Breast epithelium (tissue), 4 donors: Measurements from ENCODE around the gene NFKBIA. TPM values are rescaled to one million over a fixed set of nuclear protein-coding genes. Genes with fewer than 3 reads are reported as not detected.

Source experiments
- DNase-seq, 2 donors: peaks; one replicate each; pipeline ENCODE4 v3.0.0-alpha.2; 2019; ENCODE audit warnings: low spot score in 2 of 2
- H3K27ac ChIP-seq, 2 donors: fragments of 200-600 bp; sonication (generic) in 1 of 2; one replicate each; pipeline ENCODE4 v1.5.1; 2016 to 2019; ENCODE audit warnings: mild to moderate bottlenecking in 1 of 2
- H3K27me3 ChIP-seq, 2 donors: fragments of 200-600 bp; sonication (generic) in 1 of 2; one replicate each; pipeline versions ENCODE4 v1.5.1 to v1.6.0; 2017 to 2019; ENCODE audit warnings: control low read depth in 1 of 2, mild to moderate bottlenecking in 1 of 2
- H3K36me3 ChIP-seq: fragments of 200-600 bp; one replicate; pipeline ENCODE4 v1.5.1; 2019
- H3K4me1 ChIP-seq, 2 donors: fragments of 200-600 bp; sonication (generic); one replicate each; pipeline ENCODE4 v1.5.1; 2016 to 2019; ENCODE audit warnings: control low read depth in 1 of 2
- H3K4me3 ChIP-seq, 3 donors: fragments of 200-600 bp; sonication (generic); 1 replicate in 2 of 3; 2 replicates in 1 of 3; pipeline ENCODE4 v1.5.1; 2016 to 2019; ENCODE audit warnings: mild to moderate bottlenecking in 3 of 3, moderate library complexity in 2 of 3
- H3K9me3 ChIP-seq, 2 donors: fragments of 200-600 bp; sonication (generic) in 1 of 2; one replicate each; pipeline ENCODE4 v1.5.1; 2016 to 2019; ENCODE audit warnings: control low read depth in 1 of 2
- POLR2A ChIP-seq: fragments of 450-650 bp; IDR thresholded peaks from one replicate; pipeline ENCODE4 v1.6.1; 2016; ENCODE audit warnings: antibody characterized with exemption, mild to moderate bottlenecking, moderate library complexity
- POLR2AphosphoS5 ChIP-seq, 3 donors: sonication (generic); formaldehyde crosslinking; IDR thresholded peaks; one replicate each; pipeline ENCODE4 v1.6.1; 2017; ENCODE audit warnings: antibody characterized with exemption in 3 of 3
- intact Hi-C: fragments of 100-400 bp; cut with DNase I; formaldehyde crosslinking; loops from one replicate; pipeline ENCODE4 v1.15.1; 2023; ENCODE audit warnings: low total_unique reads
- total RNA-seq, 3 donors: library from RNA; depleted of rRNA; stranded (reverse); fragments of >200 nt; gene quantifications; one replicate each; pipeline ENCODE4 v1.1.0, GENCODE V29; 2016
- TF ChIP-seq, protein P1 (sequence below), 3 donors: fragments of 450-650 bp; IDR thresholded peaks; one replicate each; pipeline ENCODE4 v1.5.1; 2016 to 2017; ENCODE audit warnings: antibody characterized with exemption in 3 of 3, mild to moderate bottlenecking in 3 of 3, moderate library complexity in 3 of 3

The NFKBIA gene
- total RNA-seq, 3 donors from 2014 or later = 418 to 546 (median 422) TPM

DNA sequence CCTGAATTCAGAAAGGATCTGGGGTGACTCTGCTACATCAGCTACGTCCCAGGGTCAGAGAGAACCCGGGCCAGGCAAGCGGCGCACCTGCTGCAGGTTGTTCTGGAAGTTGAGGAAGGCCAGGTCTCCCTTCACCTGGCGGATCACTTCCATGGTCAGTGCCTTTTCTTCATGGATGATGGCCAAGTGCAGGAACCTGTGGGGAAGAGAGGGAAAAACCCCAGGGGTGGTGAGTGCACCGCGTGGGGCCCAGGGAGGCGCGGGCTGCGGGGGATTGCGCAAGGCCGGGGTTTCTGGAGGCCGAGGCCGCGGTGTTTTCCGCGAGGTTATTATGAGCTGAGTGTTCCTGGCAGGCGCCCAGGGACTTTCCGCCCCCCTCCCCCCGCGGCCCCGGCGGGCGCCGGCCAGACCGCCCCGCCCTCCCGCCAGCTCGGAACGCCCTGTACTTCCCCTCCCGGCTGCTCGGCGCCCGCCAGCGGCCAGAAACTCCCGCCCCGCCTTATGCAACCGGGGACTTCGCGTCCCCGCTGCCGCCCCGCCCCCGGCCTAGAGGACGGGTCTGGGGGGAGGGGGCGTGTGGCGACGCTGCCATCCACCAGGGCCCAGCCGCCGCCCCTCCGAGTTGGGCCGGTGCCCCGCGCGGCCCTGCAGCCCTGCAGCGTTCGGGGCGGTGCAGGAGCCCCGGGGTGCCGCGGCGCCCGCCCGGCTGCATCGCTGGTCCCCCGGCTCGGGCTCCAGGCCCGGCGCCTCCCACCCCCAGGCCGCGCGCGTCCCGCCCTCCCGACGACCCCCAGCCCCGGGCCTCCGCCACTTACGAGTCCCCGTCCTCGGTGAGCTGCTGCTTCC, 723 bp downstream of the NFKBIA start:
- TF ChIP-seq POLR2AphosphoS5 (IDR thresholded peaks at IDR 0.05) (peak; percentile 91 to 98 (median 95)), POLR2A (no peak)
- TF ChIP-seq, protein P1, sequence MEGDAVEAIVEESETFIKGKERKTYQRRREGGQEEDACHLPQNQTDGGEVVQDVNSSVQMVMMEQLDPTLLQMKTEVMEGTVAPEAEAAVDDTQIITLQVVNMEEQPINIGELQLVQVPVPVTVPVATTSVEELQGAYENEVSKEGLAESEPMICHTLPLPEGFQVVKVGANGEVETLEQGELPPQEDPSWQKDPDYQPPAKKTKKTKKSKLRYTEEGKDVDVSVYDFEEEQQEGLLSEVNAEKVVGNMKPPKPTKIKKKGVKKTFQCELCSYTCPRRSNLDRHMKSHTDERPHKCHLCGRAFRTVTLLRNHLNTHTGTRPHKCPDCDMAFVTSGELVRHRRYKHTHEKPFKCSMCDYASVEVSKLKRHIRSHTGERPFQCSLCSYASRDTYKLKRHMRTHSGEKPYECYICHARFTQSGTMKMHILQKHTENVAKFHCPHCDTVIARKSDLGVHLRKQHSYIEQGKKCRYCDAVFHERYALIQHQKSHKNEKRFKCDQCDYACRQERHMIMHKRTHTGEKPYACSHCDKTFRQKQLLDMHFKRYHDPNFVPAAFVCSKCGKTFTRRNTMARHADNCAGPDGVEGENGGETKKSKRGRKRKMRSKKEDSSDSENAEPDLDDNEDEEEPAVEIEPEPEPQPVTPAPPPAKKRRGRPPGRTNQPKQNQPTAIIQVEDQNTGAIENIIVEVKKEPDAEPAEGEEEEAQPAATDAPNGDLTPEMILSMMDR (IDR thresholded peaks at IDR 0.05) = peak in 1 of 3 donors; percentile 17
- DNase-seq = peak; percentile 94 to 98
- H3K36me3 ChIP-seq = peaks cover 24% of the 10 kb centered on the region
- peak overlapping the region; percentile 69 to 99 (median 84) for H3K4me3 ChIP-seq
- peak overlapping the region; percentile 97 to 99 for H3K27ac ChIP-seq
- no peaks in the 10 kb centered on the region for H3K9me3 ChIP-seq
- no peaks in the 10 kb centered on the region for H3K27me3 ChIP-seq
- peaks cover 0 to 19% of the 10 kb centered on the region in 2 donors for H3K4me1 ChIP-seq
- intact Hi-C loops = loop anchor here (5.0 kb wide), 1 partner anchor 67 kb away; no protein-coding TSS in a partner anchor

DNA sequence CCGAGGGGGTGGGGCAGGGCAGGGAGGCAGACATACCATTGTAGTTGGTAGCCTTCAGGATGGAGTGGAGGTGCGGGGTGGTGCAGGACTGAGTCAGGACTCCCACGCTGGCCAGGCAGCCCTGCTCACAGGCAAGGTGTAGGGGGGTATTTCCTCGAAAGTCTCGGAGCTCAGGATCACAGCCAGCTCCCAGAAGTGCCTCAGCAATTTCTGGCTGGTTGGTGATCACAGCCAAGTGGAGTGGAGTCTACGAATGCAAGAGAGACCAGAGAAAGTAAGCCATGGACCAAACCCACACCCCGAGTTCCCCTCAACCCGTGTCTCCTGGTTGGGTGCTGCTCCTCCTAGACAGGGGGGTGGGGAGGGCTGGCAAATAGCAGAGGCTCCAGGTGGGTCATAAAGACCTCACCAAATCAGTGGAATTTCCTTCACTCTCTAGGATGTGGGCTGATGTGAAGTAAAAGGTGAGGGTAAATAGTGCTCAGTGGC, 1.4 kb downstream of the NFKBIA start:
- Histone ChIP-seq H3K4me3 (peak overlapping the region; percentile 69 to 99 (median 84)), H3K27me3 (no peaks in the 10 kb centered on the region), H3K36me3 (peaks cover 24% of the 10 kb centered on the region), H3K27ac (peak overlapping the region; percentile 97 to 99), H3K9me3 (no peaks in the 10 kb centered on the region), H3K4me1 (peaks cover 0 to 21% of the 10 kb centered on the region in 2 donors)
- no peak for TF ChIP-seq POLR2AphosphoS5 (IDR thresholded peaks at IDR 0.05)
- intact Hi-C loops = loop anchor here (5.0 kb wide), 1 partner anchor 66 kb away; no protein-coding TSS in a partner anchor
- DNase-seq = no peak

DNA sequence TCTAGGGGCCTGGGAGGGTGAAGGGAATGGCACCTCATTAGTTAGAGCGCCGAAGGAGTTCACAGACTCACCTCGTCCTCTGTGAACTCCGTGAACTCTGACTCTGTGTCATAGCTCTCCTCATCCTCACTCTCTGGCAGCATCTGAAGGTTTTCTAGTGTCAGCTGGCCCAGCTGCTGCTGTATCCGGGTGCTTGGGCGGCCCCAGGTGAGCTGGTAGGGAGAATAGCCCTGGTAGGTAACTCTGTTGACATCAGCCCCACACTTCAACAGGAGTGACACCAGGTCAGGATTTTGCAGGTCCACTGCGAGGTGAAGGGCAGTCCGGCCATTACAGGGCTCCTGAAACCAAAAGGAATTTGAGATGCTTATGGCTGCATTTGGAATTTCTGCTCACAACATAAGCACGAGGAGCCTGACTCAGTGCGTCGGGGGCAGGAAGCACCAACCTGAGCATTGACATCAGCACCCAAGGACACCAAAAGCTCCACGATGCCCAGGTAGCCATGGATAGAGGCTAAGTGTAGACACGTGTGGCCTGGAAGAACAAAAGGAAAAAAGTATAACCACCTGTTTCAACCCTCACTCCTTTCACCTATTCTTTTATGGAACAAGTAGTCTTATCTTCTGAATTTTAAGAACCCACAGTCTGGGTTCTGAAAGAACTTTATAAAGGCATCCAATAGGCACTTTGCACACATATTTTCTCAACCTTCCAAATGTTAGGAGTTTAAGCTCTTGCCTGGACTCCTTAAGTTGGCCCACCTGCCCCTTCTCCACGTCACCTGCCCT, 2.0 kb downstream of the NFKBIA start:
- Histone ChIP-seq H3K27ac (peak overlapping the region; percentile 97 to 99), H3K27me3 (no peaks in the 10 kb centered on the region), H3K4me3 (peak overlapping the region; percentile 69 to 99 (median 84)), H3K4me1 (peaks cover 0 to 21% of the 10 kb centered on the region in 2 donors), H3K36me3 (peaks cover 24% of the 10 kb centered on the region), H3K9me3 (no peaks in the 10 kb centered on the region)
- TF ChIP-seq, protein P1 (IDR thresholded peaks at IDR 0.05) = no peak
- TF ChIP-seq POLR2A (no peak), POLR2AphosphoS5 (IDR thresholded peaks at IDR 0.05) (no peak)
- intact Hi-C loops = loop anchor here (5.0 kb wide), 1 partner anchor 65 kb away; no protein-coding TSS in a partner anchor
- DNase-seq = no peak

DNA sequence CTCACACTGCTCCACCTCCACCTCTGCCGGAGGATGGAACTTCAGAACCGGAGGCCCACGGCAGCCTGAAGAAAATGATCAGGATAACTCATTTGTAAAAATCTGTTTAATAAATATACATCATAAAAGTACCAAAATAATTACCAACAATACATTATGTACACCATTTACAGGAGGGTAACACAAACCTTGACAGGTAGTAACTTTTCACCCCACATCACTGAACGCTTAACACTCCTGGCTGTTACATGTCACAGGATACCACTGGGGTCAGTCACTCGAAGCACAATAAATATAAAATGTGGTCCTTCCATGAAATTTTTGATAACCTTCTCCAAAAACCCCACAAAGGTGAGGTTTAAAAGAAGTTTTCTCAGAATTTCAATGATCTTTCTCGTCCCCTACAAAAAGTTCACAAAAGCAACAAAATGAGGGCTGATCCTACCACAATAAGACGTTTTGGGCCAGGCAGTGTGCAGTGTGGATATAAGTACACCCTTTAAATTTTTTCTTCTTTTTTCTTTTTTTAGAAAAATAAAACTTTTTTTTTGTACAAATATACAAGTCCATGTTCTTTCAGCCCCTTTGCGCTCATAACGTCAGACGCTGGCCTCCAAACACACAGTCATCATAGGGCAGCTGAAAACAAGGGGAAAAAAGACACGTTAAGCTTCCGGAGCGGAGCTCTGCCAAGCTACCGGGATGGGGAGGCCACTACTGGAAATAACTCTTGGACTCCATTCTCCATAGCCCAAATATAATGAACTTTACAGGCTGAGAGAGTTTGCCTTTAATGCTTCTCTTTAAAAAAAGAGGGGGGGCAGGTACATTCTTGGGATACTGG, 2.9 kb downstream of the NFKBIA start:
- intact Hi-C loops = loop anchor here (5.0 kb wide), 1 partner anchor 64 kb away; no protein-coding TSS in a partner anchor
- H3K27me3 ChIP-seq = no peaks in the 10 kb centered on the region
- H3K4me1 ChIP-seq = peaks cover 0 to 20% of the 10 kb centered on the region in 2 donors
- H3K36me3 ChIP-seq = peaks cover 24% of the 10 kb centered on the region
- no peaks in the 10 kb centered on the region for H3K9me3 ChIP-seq
- no peak for DNase-seq
- TF ChIP-seq, protein P1 (IDR thresholded peaks at IDR 0.05) = no peak
- TF ChIP-seq POLR2AphosphoS5 (IDR thresholded peaks at IDR 0.05) (no peak), POLR2A (no peak)
- H3K27ac ChIP-seq = peak overlapping the region; percentile 97 to 99
- H3K4me3 ChIP-seq = peak overlapping the region; percentile 69 to 99 (median 84)
